Caco-2 (cell line): ENCODE results near the gene NTRK1. TPM values are rescaled to one million over a fixed set of nuclear protein-coding genes. Genes with fewer than 3 reads are reported as not detected.

Experiments used
- BruUV-seq: library from RNA; stranded (reverse); fragments of 400-500 nt; replicated peaks from 2 replicates; lab custom pipeline; 2021; lab: Mats Ljungman, UMichigan
- CTCF ChIA-PET: fragments of 300-600 bp; sonication (Branson Sonifier 250); formaldehyde crosslinking; loops from one replicate; lab custom pipeline; 2022; ENCODE audit warnings: antibody characterized with exemption; lab: Charles Lee
- POLR2A ChIA-PET: fragments of 300-600 bp; sonication (Branson Sonifier 250); formaldehyde crosslinking; loops from one replicate; lab custom pipeline; 2022; ENCODE audit warnings: antibody characterized with exemption; lab: Charles Lee
- DNase-seq, 2 experiments: peaks; one replicate each; pipeline versions ENCODE4 v3.0.0 to v3.0.0-alpha.2; 2020 to 2022
- H3K27me3 ChIP-seq: replicated peaks from 2 replicates; pipeline ENCODE4 v1.6.0; 2011; ENCODE audit warnings: low read length; ENCODE audit not compliant: control insufficient read depth, insufficient read depth
- H3K36me3 ChIP-seq: 2 replicates; pipeline ENCODE4 v1.5.1; 2011; ENCODE audit warnings: low read length; ENCODE audit not compliant: control insufficient read depth, insufficient read depth
- H3K4me1 ChIP-seq: fragments of 250-450 bp; sonication (Bioruptor Pico); 2 replicates; pipeline ENCODE4 v1.5.1; 2020; ENCODE audit warnings: mild to moderate bottlenecking
- H3K4me3 ChIP-seq: 2 replicates; pipeline ENCODE4 v1.5.1; 2011; ENCODE audit warnings: low read depth, mild to moderate bottlenecking, control low read depth, low read length
- H3K9me3 ChIP-seq: fragments of 250-450 bp; sonication (Bioruptor Pico); 2 replicates; pipeline ENCODE4 v1.5.1; 2020; ENCODE audit warnings: mild to moderate bottlenecking, moderate library complexity
- H3K27ac Mint-ChIP-seq: one replicate; pipeline ENCODE4 v1.8.0; 2022; ENCODE audit warnings: mixed read lengths; ENCODE audit not compliant: unreplicated experiment
- H3K27me3 Mint-ChIP-seq: one replicate; pipeline ENCODE4 v1.8.0; 2022; ENCODE audit warnings: mixed read lengths; ENCODE audit not compliant: insufficient read depth, unreplicated experiment
- H3K36me3 Mint-ChIP-seq: one replicate; pipeline ENCODE4 v1.8.0; 2022; ENCODE audit warnings: mild to moderate bottlenecking, mixed read lengths; ENCODE audit not compliant: insufficient read depth, unreplicated experiment
- H3K4me1 Mint-ChIP-seq: one replicate; pipeline ENCODE4 v1.8.0; 2022; ENCODE audit warnings: low read depth, mixed read lengths; ENCODE audit not compliant: unreplicated experiment
- H3K4me3 Mint-ChIP-seq: one replicate; pipeline ENCODE4 v1.8.0; 2022; ENCODE audit warnings: mild to moderate bottlenecking, moderate library complexity, mixed read lengths; ENCODE audit not compliant: unreplicated experiment
- H3K9me3 Mint-ChIP-seq: one replicate; pipeline ENCODE4 v1.8.0; 2022; ENCODE audit warnings: mixed read lengths; ENCODE audit not compliant: unreplicated experiment
- CTCF ChIP-seq, 2 experiments: fragments of 200-600 bp in 1 of 2; IDR thresholded peaks; 1 replicate in 1 of 2; 2 replicates in 1 of 2; pipeline versions ENCODE4 v1.5.1 to v1.8.0; 2011 to 2022; ENCODE audit warnings: antibody characterized with exemption in 1 of 2, control low read depth in 1 of 2, inconsistent platforms in 1 of 2, low read depth in 1 of 2, low read length in 1 of 2, mild to moderate bottlenecking in 1 of 2, moderate library complexity in 1 of 2; ENCODE audit not compliant: insufficient read depth in 1 of 2, severe bottlenecking in 1 of 2, unreplicated experiment in 1 of 2
- intact Hi-C: fragments of 100-400 bp; cut with micrococcal nuclease; formaldehyde crosslinking; loops from one replicate; pipeline ENCODE4 v1.10.0; 2022; ENCODE audit not compliant: unreplicated experiment
- total RNA-seq: library from RNA; stranded (reverse); gene quantifications from 2 replicates; pipeline ENCODE4 v1.2.3, GENCODE V29; 2022

NTRK1 gene
- total RNA-seq, 1 experiment from 2014 or later = not detected

- no peaks in the 10 kb centered on the region for H3K27me3 Mint-ChIP-seq
Measured at GRCh38 chr1:156898971-156899664, 38.5 kb downstream of the NTRK1 start.

GRCh38 chr1:156899956-156900718, 39.5 kb downstream of the NTRK1 start:
- no peak overlapping the region for H3K4me3 Mint-ChIP-seq
- H3K27ac Mint-ChIP-seq = no peak overlapping the region
- intact Hi-C loops = no loop called here
- H3K4me3 ChIP-seq = no peak overlapping the region
- BruUV-seq = no TSS peak
- no peak for DNase-seq
- CTCF ChIA-PET = no interaction called here
- no peaks in the 10 kb centered on the region for H3K9me3 ChIP-seq
- no peaks in the 10 kb centered on the region for H3K9me3 Mint-ChIP-seq
- peaks cover 29% of the 10 kb centered on the region for H3K4me1 Mint-ChIP-seq
- POLR2A ChIA-PET = no interaction called here
- H3K36me3 Mint-ChIP-seq = no peaks in the 10 kb centered on the region
- no peaks in the 10 kb centered on the region for H3K36me3 ChIP-seq
- TF ChIP-seq CTCF (IDR thresholded peaks at IDR 0.05; ENCODE audit: insufficient read depth in 1 of 2, low read depth in 1 of 2, low read length in 1 of 2, severe bottlenecking in 1 of 2, unreplicated experiment in 1 of 2) = no peak
- peaks cover 27% of the 10 kb centered on the region for H3K4me1 ChIP-seq
- no peaks in the 10 kb centered on the region for H3K27me3 ChIP-seq
- no peaks in the 10 kb centered on the region for H3K27me3 Mint-ChIP-seq

More at GRCh38 chr1:156898971-156899664, 38.5 kb downstream of the NTRK1 start:
- no peaks in the 10 kb centered on the region for H3K9me3 ChIP-seq
- no peak overlapping the region for H3K4me3 ChIP-seq
- H3K4me1 ChIP-seq = peaks cover 37% of the 10 kb centered on the region
- H3K27me3 ChIP-seq = no peaks in the 10 kb centered on the region
- H3K4me1 Mint-ChIP-seq = peaks cover 33% of the 10 kb centered on the region
- no peaks in the 10 kb centered on the region for H3K9me3 Mint-ChIP-seq
- H3K27ac Mint-ChIP-seq = no peak overlapping the region
- H3K4me3 Mint-ChIP-seq = no peak overlapping the region
- BruUV-seq = no TSS peak
- ChIA-PET POLR2A (interaction anchor here (0.5 kb wide), 1 partner anchor 170 kb away, joined by 3 read pairs; no protein-coding TSS in a partner anchor), CTCF (interaction anchor here (1.0 kb wide), 1 partner anchor 29 kb away, joined by 4 read pairs; no protein-coding TSS in a partner anchor)
- intact Hi-C loops = no loop called here
- no peaks in the 10 kb centered on the region for H3K36me3 Mint-ChIP-seq
- no peak for DNase-seq
- no peaks in the 10 kb centered on the region for H3K36me3 ChIP-seq
- no peak for TF ChIP-seq CTCF (IDR thresholded peaks at IDR 0.05; ENCODE audit: insufficient read depth in 1 of 2, low read depth in 1 of 2, low read length in 1 of 2, severe bottlenecking in 1 of 2, unreplicated experiment in 1 of 2)

GRCh38 chr1:156900896-156901589, 40.4 kb downstream of the NTRK1 start:
- ChIA-PET CTCF (interaction anchor here (0.6 kb wide), 1 partner anchor 12 kb away, joined by 3 read pairs; no protein-coding TSS in a partner anchor), POLR2A (no interaction called here)
- no peak overlapping the region for H3K4me3 Mint-ChIP-seq
- no TSS peak for BruUV-seq
- Histone ChIP-seq H3K4me1 (peaks cover 18% of the 10 kb centered on the region), H3K27me3 (no peaks in the 10 kb centered on the region), H3K36me3 (no peaks in the 10 kb centered on the region), H3K4me3 (no peak overlapping the region), H3K9me3 (no peaks in the 10 kb centered on the region)
- no peaks in the 10 kb centered on the region for H3K27me3 Mint-ChIP-seq
- H3K36me3 Mint-ChIP-seq = no peaks in the 10 kb centered on the region
- H3K4me1 Mint-ChIP-seq = peaks cover 23% of the 10 kb centered on the region
- DNase-seq = no peak
- H3K27ac Mint-ChIP-seq = no peak overlapping the region
- TF ChIP-seq CTCF (IDR thresholded peaks at IDR 0.05; ENCODE audit: insufficient read depth in 1 of 2, low read depth in 1 of 2, low read length in 1 of 2, severe bottlenecking in 1 of 2, unreplicated experiment in 1 of 2) = no peak
- intact Hi-C loops = no loop called here
- H3K9me3 Mint-ChIP-seq = no peaks in the 10 kb centered on the region
